Measurements from ENCODE around the gene GATM. TPM values are rescaled to one million over a fixed set of nuclear protein-coding genes. Genes with fewer than 3 reads are reported as not detected.

The GATM gene
- total RNA-seq, 1 experiment from 2014 or later = 10.7 TPM

- H2AK5ac ChIP-seq (ENCODE audit: insufficient read length, low read length) = no peak overlapping the region
- H3K79me2 ChIP-seq (ENCODE audit: insufficient read depth, low read length) = no peaks in the 10 kb centered on the region
- no peaks in the 10 kb centered on the region for H4K20me1 ChIP-seq (ENCODE audit: control insufficient read depth, insufficient read depth, insufficient read length)
- no peak overlapping the region for H3K4me2 ChIP-seq (ENCODE audit: insufficient read depth, insufficient read length, low read length)
- Mint-ChIP-seq H3K27ac (no peak overlapping the region), H3K27me3 (ENCODE audit: low read depth) (no peaks in the 10 kb centered on the region), H3K4me3 (no peak overlapping the region; a peak in 1 of 5 replicates), H3K4me1 (no peaks in the 10 kb centered on the region), H3K36me3 (ENCODE audit: insufficient read depth in 1 of 3, low read depth in 3 of 3) (no peaks in the 10 kb centered on the region; a peak in 1 of 7 replicates), H3K9me3 (no peaks in the 10 kb centered on the region)
- TF ChIP-seq CTCF (conservative IDR thresholded peaks at IDR 0.05) = no peak
- H3K9me3 ChIP-seq (ENCODE audit: control insufficient read depth, low read depth, low read length) = no peaks in the 10 kb centered on the region
- H2BK5ac ChIP-seq (ENCODE audit: insufficient read length, low read length) = no peak overlapping the region
- no peak overlapping the region for H3K56ac ChIP-seq (ENCODE audit: insufficient read length, low read depth, low read length)
- H2BK120ac ChIP-seq (ENCODE audit: low read depth, low read length, poor library complexity, severe bottlenecking) = no peak overlapping the region
- no peak overlapping the region for H3K9ac ChIP-seq (ENCODE audit: extremely low read depth, insufficient read length, low read length)
- no peak for DNase-seq
- no peaks in the 10 kb centered on the region for H3K27me3 ChIP-seq (ENCODE audit: insufficient read depth, low read length)
- H2BK12ac ChIP-seq (ENCODE audit: insufficient read length, low read depth, low read length) = no peak overlapping the region
- no peaks in the 10 kb centered on the region for H3K4me1 ChIP-seq (ENCODE audit: insufficient read depth, low read length)
- H4K91ac ChIP-seq (ENCODE audit: insufficient read length, low read depth, low read length) = no peak overlapping the region
- no peaks in the 10 kb centered on the region for H3K79me1 ChIP-seq (ENCODE audit: insufficient read depth, low read depth, low read length, poor library complexity, severe bottlenecking)
- H4K5ac ChIP-seq (ENCODE audit: insufficient read length, low read depth, low read length) = no peak overlapping the region
- H3K23ac ChIP-seq (ENCODE audit: insufficient read length, low read depth, low read length) = no peak overlapping the region
- no peak overlapping the region for H4K8ac ChIP-seq (replicated peaks; ENCODE audit: insufficient read length, low read depth, low read length)
- no peak overlapping the region for H3K27ac ChIP-seq (ENCODE audit: insufficient read length, low read depth, low read length)
- no peaks in the 10 kb centered on the region for H3K23me2 ChIP-seq (ENCODE audit: insufficient read length, low read depth, low read length, poor library complexity, severe bottlenecking)
- H2AFZ ChIP-seq (ENCODE audit: low read length) = no peak overlapping the region
- whole genome bisulfite sequencing (ENCODE audit: extremely low coverage, insufficient read length, low lambda C conversion rate) = no CpG with 5 or more reads among the region's 3 CpGs
- no peak overlapping the region for H2BK15ac ChIP-seq (ENCODE audit: low read depth, low read length)
- H3K18ac ChIP-seq (ENCODE audit: insufficient read length, low read depth, low read length) = no peak overlapping the region
- H3K4ac ChIP-seq (ENCODE audit: low read depth, low read length) = no peak overlapping the region
- H3T11ph ChIP-seq (ENCODE audit: low read length) = no peak overlapping the region
- no peak overlapping the region for H2BK20ac ChIP-seq (ENCODE audit: low read depth, low read length, poor library complexity, severe bottlenecking)
- no peak overlapping the region for H3K14ac ChIP-seq (ENCODE audit: insufficient read depth, low read length)
Observed at GRCh38 chr15:45363801-45364200, 14.5 kb downstream of the GATM start.

Data from H9 (cell line).